Neural progenitor cell (in vitro differentiated cells): ENCODE data around the gene GET3.
"Not testable (repeated sequence)": the region's sequence is repeated elsewhere in the genome, so short reads cannot be mapped to it uniquely, and the experiment has no call there.

ENCODE experiments used
- EZH2 ChIP-seq: fragments of 200-600 bp; sonication (generic); IDR thresholded peaks from 2 replicates; pipeline ENCODE4 v1.6.1; 2017; ENCODE audit warnings: antibody characterized with exemption, mild to moderate bottlenecking, moderate library complexity
- EZH2phosphoT487 ChIP-seq: fragments of 200-600 bp; sonication (generic); IDR thresholded peaks from 2 replicates; pipeline ENCODE4 v1.6.1; 2017; ENCODE audit warnings: antibody characterized with exemption
- TF ChIP-seq, protein P1 (sequence below): fragments of 200-600 bp; sonication (generic); IDR thresholded peaks from 2 replicates; pipeline ENCODE4 v1.5.1; 2017; ENCODE audit warnings: antibody characterized with exemption, mild to moderate bottlenecking

DNA sequence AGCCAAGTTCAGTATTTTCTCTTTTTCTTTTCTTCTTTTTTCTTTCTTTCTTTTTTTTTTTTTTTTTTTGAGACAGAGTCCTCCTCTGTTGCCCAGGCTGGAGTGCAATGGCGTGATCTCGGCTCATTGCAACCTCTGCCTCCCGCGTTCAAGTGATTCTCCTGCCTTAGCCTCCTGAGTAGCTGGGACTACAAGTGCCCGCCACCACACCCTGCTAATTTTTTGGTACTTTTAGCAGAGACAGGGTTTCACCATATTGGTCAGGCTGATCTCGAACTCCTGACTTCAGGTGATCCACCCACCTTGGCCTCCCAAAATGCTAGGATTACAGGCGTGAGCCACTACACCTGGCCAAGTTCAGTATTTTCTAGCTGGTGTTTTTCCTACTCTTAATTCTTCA is 60.3 kb downstream of the GET3 start:
- TF ChIP-seq, protein P1, sequence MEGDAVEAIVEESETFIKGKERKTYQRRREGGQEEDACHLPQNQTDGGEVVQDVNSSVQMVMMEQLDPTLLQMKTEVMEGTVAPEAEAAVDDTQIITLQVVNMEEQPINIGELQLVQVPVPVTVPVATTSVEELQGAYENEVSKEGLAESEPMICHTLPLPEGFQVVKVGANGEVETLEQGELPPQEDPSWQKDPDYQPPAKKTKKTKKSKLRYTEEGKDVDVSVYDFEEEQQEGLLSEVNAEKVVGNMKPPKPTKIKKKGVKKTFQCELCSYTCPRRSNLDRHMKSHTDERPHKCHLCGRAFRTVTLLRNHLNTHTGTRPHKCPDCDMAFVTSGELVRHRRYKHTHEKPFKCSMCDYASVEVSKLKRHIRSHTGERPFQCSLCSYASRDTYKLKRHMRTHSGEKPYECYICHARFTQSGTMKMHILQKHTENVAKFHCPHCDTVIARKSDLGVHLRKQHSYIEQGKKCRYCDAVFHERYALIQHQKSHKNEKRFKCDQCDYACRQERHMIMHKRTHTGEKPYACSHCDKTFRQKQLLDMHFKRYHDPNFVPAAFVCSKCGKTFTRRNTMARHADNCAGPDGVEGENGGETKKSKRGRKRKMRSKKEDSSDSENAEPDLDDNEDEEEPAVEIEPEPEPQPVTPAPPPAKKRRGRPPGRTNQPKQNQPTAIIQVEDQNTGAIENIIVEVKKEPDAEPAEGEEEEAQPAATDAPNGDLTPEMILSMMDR: not testable (repeated sequence)
- not testable (repeated sequence) for TF ChIP-seq EZH2, EZH2phosphoT487
